Measurements from ENCODE around the gene HSBP1L1.

Gene HSBP1L1

DNA sequence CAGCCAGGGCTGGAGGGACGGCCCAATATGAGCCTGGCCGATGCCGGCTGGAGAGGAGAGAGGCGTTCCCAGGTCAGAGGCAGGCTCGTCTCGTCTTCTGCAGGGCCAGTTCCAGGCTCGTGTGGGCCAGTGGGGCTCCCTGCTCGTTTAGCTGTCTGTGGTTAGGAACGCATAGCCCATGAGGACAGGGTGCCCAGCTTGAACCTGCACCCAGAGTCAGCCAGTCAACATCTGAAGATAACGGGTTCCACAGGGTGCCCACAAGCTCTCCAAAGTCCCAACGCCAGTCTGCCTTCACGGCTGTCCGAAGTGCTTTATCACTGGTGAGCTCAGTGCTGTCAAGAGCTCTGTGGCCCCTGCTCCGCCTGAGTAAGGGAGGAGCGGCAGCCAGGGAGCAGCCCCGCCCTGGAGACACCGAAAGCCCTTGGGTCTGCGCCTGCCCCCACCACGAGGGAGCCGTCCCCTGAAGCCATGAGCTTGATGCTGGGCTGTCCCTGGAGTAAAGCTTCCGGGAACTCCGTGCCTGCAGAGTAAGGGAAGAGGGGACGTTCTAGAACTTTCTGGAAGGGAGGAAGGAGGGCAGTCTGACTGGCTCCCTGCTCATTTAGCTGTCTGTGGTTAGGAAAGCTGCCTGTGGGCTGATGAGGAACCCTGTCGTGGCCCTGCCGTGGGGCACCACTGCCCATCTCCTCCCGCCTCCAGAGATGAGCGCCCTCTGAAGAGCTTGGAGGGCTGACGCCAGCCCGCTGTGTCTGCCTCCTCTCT is 2.7 kb upstream of the HSBP1L1 start:
- DNase-seq (ENCODE audit: low read depth), result no peak

DNA sequence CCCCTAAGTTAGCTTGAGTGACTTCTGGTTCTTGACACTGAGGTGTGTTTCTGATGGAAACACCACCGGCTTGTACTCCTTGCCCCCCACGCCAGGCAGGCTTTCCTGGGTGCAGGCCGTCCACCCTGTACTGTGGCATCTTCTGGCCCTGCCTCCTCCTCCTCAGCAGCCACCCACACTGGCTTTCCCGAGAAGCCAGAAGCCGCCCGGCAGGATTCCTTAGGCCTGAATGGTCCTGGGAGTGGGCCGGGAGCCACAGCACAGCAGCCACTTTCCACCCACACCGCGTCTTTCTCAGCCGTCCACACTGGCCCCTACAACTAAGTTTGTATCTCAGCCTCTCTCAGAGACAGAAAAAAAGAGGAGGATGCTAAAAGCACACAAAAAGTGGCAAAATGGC is 2.1 kb upstream of the HSBP1L1 start:
- no peak for DNase-seq (ENCODE audit: low read depth)

DNA sequence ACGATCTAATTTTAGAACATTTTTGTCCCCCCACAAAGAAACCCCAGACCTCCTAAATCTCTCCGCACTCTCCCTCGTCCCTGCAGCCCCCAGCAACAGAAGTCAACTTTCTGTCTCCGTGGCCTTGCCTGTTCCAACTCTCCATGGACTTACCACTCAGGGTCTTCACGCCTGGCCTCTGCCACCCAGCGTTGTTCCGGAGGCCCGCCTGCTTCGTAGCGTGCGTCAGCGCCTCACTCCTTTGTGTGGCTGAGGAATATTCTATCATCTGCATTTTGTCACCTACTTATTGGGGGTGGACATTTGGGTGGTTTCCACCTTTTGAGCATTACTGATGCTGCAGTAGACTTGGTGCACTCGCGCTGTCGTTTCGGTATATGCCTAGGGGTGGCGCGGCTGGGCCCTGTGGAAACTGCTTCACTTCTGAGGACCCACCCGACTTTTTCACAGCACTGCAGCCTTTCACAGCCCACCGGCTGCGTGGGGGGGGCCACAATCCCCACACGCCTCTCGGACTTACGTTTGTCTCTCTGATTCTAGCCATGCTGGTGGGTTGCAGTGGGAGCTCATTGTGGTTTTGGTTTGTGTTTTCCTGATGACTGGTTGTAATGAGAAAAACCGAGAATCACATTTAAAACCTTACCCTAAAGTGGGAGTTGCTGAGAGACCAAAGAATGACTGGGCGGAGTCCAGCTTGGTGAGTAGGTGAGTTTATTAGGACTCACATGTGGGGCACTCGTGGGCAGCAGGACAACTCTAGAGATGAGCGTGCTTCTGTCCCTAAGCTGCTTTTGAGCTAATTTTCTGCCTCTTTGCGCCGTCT is 1.4 kb upstream of the HSBP1L1 start:
- no peak for DNase-seq (ENCODE audit: low read depth)

DNA sequence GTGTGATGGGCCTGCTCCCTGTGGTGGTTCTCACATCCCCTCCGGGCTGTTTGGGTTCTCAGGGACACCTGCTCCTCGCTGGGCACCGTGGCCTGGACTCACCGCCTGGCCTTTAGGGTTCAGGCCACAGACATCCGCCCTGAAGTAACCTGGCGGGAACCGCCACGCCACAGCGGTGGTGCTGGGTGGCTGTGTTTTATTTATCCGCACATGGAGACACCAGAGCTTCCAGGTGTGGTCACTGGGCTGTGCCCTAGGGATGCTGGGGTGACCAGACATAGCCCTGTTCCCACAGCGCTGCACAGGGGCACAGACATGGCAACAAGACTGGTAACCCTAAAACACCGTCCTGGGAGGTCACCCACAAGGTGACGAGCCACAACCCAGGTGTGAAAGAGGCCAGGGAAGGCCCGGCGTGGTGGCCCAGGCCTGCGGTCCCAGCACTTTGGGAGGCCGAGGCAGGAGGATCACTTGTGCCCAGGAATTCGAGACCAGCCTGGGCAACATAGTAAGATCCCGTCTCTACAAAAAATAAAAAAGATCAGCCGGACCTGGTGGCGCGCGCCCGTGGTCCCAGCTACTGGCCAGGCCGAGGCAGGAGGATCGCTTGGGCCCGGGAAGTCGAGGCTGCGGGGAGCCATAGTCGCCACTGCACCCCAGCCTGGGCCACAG is 649 bp upstream of the HSBP1L1 start:
- no peak for DNase-seq (ENCODE audit: low read depth)

DNA sequence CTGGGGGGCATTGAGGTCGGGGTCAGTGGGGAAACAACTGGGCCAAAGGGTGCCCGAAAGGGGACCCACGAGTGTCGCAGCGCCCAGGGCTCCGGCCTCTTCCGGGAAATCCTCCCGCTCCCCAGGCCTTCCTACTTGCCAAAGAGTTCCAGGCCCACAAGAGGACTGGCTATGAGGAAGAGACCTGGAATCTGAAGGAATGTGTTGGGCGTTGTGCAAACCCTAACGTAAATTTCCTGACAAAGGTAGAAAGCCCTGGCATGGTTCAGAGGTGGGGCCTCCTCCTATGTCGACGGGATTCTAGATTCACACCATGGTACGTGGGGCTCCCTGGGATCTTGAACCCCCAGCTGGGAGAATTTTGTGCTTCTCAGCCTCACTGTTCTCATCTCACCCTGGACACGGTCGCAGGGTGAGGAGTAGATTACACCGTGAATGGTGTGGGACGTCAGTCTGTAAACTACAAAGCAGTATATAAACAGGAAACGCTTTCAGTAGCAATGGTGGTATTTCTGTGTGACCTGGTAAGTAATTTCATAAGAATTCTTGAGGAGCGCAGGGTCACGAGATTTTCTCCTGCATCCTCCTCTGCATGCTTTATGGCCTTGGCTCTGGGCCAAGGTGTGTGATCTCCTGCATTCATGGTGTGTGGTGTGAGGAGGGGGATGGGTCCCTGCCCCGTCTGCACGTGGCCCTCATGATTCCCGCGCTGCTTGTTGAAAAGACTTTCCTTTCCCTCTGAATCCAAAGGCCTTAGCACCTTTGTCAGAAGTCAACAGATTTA is 868 bp downstream of the HSBP1L1 start:
- DNase-seq (ENCODE audit: low read depth), result no peak

DNA sequence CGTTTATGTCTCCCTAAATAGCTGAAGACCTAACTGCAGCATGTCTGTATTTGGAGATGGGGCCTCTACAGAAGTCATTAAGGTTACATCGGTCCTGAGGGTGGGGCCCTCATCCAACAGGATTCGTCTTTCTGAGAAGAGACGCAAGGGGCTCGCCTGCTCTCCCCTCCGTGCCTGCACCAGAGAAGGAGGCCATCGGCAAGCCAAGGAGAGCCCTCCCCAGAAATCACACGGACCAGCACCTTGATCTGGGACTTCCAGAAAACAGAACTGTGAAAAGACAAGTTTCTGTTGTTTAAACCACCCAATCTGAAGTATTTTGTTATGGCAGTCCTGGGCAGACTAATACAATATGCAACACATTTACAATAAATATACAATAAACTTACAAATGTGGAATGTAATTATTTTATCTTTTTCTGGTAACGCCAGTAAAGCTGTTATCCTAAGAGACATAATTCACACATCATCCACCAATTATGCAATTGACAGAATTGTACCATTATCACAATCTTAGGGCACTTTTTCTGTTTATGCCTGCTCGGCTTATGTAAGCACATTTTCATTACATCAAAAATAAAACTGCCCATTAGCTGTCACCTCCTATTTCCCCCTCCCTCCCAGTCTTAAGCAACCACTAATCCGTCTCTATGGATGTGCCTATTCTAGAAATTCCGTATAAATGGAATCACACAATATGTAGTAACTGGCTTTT is 6.1 kb downstream of the HSBP1L1 start:
- no peak for DNase-seq (ENCODE audit: low read depth)

DNA sequence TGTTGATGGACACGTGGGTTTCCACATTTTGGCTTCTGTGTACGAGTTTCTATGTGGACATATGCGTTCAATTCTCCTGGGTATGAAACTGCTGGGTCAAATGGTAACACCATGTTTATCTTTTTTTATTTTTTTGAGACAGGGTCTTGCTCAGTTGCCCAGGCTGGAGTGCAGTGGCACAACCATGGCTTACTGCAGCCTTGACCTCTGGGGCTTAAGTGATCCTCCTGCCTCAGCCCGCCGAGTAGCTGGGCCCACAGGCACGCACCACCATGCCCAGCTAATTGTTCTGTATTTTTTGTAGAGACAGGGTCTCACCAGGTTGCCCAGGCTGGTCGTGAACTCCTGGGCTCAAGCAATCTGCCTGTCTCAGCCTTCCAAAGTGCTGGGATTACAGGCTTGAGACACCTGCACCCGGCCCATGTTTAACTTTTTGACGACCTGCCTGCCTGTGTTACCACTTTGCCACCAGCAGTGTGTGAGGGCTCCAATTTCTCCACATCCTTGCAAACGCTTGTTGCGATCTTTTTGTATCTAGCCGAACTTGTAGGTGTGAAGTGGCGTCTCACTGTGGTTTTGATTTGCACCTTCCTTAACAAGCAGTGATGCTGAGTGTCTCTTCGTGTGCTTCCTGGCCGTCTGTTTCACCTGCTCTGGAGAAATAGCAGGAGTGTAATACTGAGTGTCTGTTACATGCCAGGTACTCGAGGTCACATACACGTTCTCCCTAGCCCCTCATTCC is 6.9 kb downstream of the HSBP1L1 start:
- no peak for DNase-seq (ENCODE audit: low read depth)

DNA sequence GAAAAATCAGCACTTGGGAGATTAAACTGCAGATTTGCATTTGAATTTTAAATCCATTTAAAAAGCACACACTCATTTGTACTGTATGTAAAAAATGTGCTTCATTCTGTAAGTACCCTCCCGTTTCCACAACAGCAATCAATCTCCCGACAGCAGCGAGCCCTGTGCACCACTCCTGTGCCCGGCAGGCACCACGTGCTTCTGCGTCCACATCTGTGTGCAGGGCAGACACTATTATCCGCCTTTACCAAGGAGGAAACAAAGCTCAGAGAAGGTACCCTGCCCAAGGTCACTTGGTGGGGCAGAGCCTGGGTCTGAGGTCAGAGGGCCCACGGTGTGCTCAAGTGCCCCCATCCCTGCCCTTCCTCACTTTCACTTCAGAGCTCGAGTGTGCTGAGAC is 7.5 kb downstream of the HSBP1L1 start:
- DNase-seq (ENCODE audit: low read depth), result no peak

DNA sequence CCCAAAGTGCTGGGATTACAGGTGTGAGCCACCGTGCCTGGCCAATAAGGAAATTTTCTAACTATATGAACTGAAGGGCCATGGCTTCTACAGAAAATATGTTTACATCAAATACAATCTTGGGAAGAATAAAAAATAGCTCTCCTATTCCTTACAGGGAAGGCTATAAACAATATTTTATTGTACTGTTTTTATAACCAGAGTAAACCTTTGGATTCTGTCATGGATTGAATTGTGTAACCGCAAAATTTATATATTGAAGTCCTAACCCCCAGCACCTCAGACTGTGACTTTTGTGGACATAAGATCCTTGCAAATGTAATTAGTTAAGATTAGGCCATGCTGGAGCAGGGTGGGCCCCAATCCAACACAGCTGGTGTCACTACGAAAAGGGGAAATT is 8.3 kb downstream of the HSBP1L1 start:
- DNase-seq (ENCODE audit: low read depth), result no peak

DNA sequence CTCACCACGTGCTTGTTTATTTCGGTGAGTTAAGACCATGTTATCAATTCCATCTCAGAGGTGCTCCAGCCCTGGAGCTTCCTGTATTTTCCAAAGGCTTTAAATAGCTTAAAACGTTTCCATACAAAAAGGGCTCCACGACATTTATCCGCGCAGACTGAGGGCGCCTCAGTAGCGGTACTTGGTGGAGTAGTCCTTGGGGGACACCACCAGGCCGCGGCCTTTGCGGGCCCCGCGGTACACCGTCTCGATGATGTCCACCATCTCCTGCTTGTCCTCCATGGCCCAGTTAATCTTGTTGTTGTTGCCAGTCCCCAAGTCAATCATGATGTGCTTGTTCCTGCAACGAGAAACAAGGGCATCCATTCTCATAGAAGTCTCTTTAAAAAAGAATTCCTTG is 9.1 kb downstream of the HSBP1L1 start:
- no peak for DNase-seq (ENCODE audit: low read depth)

DNA sequence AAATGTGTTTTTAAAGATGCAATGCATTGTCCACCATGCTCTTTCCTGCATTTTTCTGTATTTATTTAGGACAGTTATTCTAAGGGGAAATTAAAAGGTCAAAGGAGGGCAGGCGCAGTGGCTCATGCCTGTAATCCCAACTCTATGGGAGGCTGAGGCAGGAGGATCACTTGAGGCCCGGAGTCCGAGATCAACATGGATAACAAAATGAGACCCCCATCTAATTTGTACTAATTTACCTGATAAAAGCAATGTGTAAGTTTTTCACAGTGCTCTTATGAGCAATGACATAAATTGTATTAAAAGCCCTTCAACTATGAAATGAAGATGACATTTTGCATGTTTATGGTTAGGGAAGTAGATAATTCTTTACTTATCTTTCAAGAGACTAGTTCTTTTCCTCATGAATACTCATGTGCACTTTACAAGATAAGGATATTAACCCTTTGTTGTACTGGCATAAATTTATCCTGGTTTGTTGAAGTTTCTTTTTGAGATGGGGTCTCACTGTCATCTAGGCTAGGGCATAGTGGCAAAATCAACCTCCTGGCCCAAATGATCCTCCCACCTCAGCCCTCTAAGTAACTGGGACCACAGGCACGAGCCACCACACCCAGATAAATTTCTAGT is 9.7 kb downstream of the HSBP1L1 start:
- DNase-seq (ENCODE audit: low read depth), result no peak

DNA sequence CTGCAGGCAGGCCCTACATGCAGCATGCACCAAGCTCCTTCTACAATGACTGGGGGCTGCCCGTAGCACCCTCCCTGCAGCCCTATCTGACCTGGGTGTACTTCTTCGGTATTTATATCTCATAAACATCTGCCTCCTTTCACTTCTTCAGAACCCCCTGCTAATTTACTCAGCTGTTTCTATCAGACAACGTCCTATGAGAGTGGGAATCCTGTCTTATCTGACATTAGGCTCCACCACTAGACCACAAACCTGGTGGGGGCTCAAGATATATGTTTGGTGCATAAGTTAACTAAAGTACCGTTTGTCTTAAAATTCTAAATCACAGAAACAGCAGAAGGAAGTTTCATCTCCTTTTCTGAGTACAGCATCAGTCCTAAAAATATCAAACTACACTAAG is 10.6 kb downstream of the HSBP1L1 start:
- no peak for DNase-seq (ENCODE audit: low read depth)

DNA sequence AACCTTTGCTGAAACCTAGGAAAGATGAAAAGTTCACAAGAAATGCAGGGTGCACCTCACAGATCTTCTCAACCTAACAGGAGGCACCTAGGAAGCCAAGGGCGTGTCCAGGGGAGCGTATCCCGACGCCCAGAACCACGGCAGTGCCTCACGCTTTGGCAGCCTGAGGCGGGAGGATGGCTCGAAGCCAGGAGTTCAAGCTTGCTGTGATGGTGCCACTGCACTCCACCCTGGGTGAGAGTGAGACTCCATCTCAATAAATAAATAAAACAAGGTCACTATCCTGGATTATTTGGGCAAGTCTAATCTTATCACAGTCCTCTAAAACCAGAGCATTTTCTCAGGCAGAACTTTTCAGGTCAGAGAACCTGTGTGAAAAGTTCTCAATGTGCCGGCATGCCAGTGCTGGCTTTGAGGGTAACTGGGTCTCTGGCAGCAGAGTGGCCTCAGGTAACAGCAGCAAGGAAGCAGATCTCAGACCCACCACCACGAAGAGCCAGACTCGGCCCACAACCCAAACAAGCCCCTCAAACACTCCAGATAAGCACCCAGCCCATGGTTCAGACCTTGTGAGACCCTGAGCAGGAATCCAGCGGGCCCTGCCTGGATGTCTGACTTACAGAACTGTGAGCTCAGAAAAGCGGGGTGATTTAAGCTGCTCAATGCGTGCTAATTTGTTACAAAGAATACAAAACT is 11.7 kb downstream of the HSBP1L1 start:
- no peak for DNase-seq (ENCODE audit: low read depth)

DNA sequence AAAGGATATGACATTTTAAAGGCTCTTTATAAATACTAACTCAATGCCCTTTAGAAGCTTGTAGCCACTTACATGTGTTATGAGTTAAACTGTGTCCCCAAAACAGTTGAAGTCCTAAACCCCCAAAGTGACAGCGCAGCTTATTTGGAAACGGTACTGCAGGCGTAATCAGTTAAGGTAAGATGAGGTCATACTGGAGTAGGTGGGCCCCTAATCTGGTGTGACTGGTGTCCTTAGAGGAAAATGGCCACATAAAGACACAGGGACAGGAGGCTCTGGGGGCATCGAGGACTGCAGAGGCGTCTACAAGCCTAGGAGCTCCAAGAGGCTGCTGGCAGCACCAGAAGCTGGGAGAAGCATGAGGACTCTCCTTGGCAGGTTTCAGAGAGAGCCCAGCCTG is 15.4 kb downstream of the HSBP1L1 start:
- DNase-seq (ENCODE audit: low read depth), result no peak

DNA sequence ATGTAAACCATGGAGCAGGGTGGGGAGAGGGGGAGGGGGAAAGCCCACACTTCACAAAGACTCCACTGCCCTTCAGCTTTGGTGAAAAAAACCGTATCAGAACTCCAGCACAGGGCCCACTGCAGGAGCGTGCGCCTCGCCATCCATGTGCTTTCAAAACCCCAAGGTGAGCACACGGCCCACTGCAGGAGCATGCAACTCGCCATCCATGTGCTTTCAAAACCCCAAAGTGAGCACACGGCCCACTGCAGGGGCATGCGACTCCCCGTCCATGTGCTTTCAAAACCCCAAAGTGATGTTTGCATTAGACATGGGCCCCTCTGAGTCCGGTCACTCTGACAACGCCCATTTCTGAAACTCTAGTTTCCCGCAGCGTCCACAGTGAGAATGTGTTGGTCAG is 16.1 kb downstream of the HSBP1L1 start:
- no peak for DNase-seq (ENCODE audit: low read depth)

DNA sequence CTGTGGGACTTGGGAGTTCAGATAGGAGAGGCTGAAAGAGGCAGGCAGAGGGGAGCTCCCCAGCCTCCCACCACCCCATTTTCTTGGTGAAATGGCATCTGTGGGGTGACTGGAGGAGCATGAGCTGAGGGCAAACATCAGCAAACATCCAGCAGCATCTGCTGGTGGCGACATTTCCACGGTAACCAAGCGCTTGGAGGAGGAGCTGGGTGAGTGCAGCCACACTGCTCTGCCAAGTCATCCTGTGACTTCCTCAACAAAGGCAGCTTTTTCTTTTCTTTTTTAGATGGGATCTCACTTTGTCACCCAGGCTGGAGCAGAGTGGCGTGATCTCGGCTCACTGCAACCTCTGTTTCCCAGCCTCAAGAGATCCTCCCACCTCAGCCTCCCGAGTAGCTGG is 18.3 kb downstream of the HSBP1L1 start:
- no peak for DNase-seq (ENCODE audit: low read depth)

DNA sequence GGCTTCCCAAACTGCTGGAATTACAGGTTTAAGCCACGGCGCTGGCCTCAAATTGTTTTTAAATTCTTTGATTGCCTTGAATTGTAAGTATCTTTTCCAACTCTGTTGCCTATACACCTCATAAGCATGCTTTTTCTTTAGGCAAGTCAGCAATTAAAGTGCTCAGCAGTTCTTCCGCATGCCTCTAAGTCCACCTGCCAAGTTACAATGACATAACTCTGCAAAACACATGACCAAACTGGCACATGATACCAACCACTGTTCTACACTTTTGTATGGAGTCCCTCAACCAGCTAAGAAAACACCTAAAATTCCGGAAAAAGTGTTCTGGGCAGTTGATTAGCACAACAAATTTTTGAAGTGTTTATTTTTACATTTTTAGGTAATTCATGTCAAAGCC is 18.8 kb downstream of the HSBP1L1 start:
- DNase-seq (ENCODE audit: low read depth), result no peak

DNA sequence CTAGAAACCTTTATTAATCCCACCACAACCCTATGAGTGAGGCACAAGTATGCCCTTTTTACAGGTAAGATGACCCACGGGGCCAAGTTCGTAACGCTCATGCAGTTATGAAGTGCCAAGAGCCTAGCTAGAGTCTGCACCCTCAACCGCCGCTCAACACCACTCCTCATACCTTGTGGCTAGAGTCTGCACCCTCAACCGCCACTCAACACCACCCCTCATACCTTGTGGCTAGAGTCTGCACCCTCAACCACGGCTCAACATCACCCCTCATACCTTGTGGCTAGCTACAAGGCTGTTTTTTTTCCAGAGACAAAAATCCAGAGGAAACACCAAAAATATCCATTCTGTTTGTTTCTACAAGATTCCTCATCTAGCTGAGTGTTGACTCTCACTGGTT is 19.4 kb downstream of the HSBP1L1 start:
- no peak for DNase-seq (ENCODE audit: low read depth)

DNA sequence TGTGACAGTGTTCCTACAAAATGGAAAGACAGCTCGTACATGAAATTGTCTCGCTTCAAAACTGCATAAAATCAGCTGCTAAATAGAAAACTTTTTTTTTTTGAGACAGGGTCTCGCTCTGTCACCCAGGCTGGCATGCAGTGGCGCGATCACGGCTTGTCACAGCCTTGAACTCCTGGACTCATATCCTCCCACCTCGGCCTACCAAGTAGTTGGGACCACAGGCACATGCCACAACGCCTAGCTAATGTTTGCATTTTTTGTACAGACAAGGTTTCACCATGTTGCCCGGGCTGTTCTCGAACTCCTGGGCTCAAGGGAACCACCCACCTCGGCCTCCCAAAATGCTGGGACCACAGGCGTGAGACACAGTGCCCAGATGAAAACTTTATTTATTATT is 20.7 kb downstream of the HSBP1L1 start:
- DNase-seq (ENCODE audit: low read depth), result no peak

DNA sequence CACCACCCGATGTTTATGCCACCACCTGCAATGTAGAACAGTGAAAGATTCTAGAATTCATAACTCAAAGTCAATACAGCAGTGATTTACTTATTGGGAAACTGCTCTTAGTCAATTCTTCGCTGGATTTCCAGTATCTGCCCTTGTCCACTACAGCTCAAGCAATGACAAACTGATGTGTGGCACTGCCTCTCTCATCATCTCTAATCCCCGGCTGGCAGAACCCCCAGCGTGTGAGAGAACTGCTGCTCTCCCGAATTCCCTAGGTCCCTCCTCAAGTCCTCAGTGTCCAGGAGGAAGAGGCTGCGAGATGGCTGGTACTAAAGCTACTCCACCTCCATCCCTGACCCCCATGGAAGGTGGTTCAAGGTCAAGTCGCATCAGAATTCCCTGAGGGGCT is 22.3 kb downstream of the HSBP1L1 start:
- DNase-seq (ENCODE audit: low read depth), result no peak
